Mammary epithelial cell (primary cell): ENCODE measurements around the gene ATXN2L.
"Not testable (repeated sequence)": the region's sequence is repeated elsewhere in the genome, so short reads cannot be mapped to it uniquely, and the experiment has no call there.

ENCODE experiments used
- EZH2 ChIP-seq: IDR thresholded peaks from 2 replicates; pipeline ENCODE4 v1.6.1; 2012; ENCODE audit warnings: low read length, inconsistent platforms, borderline replicate concordance
- TF ChIP-seq, protein P1 (sequence below), 2 donors: IDR thresholded peaks in 1 of 2; conservative IDR thresholded peaks in 1 of 2; 2 replicates each; pipeline ENCODE4 v1.5.1; 2011 to 2012; ENCODE audit warnings: inconsistent platforms in 2 of 2, low read length in 2 of 2, mild to moderate bottlenecking in 2 of 2, control low read depth in 1 of 2, low read depth in 1 of 2; ENCODE audit not compliant: insufficient read depth in 1 of 2; ENCODE audit errors: extremely low read depth in 1 of 2

DNA sequence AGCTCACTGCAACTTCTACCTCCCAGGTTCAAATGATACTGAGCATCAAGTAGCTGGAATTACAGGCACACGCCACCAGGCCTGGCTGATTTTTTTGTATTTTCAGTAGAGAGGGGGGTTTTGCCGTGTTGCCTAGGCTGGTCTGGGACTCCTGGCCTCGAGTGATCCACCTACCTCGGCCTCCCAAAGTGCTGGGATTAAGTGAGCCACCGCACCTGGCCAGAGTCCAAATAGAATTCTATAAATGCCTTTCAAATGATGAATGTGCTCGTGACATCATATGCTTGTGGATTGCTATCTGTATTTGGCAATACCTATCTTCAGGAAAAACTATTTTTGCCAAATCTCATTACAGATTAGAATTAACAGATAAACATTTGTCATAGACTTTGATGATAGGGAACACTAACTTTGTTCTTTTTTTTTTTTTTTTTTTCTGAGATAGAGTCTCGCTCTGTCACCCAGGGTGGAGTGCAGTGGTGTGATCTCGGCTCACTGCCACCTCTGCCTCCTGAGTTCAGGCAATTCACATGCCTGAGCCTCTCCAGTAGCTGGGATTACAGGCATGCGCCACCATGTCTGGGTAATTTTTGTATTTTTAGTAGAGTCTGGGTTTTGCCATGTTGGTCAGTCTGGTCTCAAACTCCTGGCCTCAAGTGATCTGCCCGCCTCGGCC is 15.2 kb upstream of the ATXN2L start:
- TF ChIP-seq, protein P1, sequence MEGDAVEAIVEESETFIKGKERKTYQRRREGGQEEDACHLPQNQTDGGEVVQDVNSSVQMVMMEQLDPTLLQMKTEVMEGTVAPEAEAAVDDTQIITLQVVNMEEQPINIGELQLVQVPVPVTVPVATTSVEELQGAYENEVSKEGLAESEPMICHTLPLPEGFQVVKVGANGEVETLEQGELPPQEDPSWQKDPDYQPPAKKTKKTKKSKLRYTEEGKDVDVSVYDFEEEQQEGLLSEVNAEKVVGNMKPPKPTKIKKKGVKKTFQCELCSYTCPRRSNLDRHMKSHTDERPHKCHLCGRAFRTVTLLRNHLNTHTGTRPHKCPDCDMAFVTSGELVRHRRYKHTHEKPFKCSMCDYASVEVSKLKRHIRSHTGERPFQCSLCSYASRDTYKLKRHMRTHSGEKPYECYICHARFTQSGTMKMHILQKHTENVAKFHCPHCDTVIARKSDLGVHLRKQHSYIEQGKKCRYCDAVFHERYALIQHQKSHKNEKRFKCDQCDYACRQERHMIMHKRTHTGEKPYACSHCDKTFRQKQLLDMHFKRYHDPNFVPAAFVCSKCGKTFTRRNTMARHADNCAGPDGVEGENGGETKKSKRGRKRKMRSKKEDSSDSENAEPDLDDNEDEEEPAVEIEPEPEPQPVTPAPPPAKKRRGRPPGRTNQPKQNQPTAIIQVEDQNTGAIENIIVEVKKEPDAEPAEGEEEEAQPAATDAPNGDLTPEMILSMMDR (conservative IDR thresholded peaks at IDR 0.05 in 1 of 2, IDR thresholded peaks at IDR 0.05 in 1 of 2; ENCODE audit: extremely low read depth in 1 of 2, insufficient read depth in 1 of 2, low read depth in 1 of 2, low read length in 2 of 2), result not testable (repeated sequence)
- TF ChIP-seq EZH2, result not testable (repeated sequence)
